Measurements from ENCODE around the gene CENPB.

The CENPB gene

DNA sequence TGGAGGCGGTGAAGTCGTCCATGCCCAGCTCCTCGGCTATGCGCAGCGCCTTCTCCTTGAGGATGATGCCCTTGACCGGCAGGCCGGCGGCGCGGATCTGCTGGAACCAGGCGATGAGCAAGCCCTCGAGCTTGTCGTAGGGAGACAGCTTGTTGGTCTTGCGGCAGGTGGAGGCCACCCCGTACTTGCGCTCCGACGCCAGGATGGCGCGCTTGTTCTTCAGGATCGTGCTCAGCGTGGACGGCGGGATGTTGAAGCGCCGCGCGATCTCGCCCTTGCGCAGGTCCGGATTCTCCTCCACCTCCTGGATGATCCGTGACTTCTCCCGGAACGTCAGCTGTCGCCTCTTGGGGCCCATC is 435 bp downstream of the CENPB start:
- peak; percentile 75 for DNase-seq

DNA sequence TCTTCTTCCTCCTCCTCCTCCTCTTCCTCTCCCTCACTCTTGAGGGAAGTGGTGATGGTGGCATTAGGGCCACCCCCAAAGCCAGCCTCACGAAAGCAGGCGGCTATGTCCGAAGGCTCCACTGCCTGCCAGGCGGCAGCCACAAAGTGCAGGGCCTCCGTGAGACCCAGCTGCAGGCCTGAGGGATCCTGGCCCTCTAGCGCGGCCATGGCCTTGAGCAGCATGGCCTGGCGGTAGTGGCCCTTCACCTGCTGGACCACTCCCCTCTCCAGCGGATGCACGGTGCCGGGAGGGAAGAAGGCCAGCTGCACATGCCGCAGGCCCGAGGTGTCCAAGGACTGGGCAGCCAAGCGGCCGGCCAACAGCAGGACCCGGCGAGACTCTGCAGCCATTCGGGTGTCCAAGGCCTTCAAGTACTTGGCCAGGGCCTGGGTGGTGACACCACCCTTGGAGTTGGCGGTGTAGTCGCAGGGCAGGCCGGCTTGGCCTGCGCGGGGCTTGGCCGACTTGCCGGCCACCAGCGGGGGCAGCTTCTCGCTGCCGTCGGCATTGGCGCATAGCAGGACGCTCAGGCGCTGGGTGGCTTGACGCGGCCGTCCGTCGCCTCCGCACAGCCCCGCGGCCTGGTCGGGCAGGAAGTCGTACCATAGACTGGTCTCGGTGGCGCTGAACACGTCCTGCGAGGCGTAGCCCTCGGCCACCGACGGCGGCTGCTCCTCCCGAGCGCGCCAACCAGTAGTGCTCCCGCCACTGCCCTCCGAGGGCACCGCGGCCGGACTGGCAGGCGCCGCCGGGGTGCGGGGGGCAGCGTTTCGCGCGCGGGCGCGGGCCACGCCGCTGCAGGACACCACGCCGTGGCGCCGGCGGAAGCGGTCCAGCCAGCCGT is 1.1 kb downstream of the CENPB start:
- DNase-seq, result no peak

DNA sequence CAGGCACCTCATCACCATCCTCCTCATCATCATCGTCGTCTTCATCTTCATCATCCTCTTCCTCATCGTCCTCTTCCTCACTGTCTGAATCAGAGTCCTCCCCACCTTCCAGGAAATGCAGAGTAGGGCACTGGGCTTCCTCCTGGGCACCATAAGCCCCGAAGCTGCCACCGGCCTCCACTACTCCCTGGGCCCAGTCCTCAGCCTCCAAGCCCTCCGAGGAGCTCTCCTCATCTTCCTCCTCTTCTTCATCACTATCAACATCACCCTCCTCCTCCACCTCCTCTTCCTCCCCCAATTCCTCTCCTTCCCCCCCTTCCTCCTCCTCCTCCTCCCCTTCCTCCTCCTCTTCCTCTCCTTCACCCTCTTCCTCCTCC is 1.7 kb downstream of the CENPB start:
- DNase-seq, result no peak

DNA sequence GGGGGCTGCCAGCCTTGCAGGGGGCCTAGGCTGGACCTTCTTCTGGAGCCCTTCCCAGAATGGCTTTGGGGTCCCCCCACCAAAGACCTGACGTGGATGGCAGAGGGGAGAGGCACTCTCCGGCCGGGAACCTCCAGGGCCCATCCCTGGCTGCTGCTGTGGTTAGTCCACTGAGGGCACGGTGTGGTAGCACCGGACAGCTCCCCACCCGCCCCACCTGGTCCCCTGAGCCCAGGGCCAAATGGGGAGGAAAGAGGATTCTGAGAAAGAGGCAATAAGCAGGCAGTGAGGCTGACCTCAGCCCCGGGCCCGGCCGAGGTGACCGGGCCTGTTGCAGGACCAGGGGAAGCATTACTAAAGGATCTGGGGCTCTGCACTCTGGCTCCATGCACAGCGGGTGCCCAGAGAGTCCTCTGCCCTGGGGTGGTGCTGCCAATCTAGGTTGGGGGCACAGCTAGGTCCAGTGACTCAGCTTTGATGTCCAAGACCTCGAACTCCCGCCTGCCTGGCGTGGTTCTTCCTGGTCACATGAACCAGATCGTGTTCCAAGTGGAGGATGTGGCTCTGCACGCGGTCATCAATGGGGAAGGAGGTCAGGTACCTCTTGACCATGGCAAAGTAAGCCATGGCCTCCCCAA is 2.2 kb downstream of the CENPB start:
- no peak for DNase-seq

DNA sequence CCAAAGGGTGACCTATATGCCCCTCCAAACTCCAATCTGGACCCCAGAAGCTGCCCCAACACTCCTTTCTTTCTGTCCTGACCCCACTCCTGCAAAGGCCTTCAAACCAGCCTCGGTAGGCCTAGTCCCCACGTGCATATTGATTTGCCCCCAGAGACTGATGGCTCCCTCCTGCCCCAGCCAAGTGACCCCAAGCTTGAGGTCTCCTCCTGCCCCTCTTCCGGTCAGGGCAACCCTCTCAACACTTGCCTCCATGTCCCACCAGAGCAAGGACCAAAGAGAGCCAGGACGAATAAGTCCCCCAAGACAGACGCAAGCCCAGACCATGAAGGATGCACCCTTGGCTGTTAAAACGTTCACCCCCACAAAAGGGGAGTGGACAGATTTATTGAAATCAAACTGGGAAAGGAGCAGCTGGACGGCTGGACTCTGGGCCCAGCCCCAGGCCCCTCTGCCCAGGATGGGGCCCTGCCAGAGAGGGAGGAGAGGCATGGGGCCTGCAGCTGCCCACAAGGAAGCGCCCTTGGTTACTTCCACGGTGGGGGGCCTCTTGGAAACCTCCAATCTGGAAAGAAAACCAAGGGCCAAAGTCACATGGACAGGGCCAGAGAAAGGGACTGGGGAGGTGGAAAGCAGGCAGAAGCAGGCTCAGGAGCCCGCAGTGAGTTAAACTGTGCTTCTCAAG is 2.9 kb downstream of the CENPB start:
- DNase-seq, result no peak

DNA sequence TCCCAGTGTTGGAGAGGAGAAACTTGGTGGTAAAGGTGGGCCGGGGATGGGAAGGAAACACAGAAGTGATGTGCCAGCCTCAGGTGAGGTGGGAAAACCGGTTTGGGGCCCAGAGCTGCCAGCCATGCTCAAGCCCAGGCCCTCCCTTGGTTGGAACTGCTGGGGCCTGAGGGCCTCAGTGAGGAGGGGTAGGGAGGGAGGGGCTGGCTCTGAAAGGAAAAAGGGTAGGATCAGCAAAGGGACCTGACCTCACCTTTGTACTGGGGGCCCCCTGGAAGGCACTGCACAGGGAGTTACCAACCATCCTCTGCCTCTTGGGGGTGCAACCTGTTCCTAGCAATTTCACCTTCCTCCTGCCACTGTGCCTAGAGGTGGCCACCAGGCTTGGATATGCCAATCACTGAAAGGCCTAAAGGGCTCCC is 3.5 kb downstream of the CENPB start:
- no peak for DNase-seq

DNA sequence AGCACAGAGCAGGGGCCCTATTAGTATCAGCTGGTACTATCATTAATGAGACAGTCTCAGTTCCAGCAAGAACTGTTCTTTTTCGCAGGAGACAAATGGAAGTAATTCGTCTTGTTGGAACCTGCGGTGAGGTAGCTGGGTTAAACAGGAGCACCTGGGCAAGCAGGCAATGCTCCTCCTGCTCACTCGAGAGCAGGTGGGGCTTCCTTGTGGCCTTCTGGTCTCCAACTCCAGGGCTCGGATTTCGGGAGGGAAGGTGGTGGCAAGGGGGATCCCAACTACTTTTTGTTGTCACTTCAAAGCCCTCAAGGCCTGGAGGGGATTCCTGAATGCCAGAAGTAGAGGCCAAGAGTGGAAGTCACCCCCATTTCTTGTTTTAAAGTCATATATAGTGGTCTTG is 3.9 kb downstream of the CENPB start:
- no peak for DNase-seq

DNA sequence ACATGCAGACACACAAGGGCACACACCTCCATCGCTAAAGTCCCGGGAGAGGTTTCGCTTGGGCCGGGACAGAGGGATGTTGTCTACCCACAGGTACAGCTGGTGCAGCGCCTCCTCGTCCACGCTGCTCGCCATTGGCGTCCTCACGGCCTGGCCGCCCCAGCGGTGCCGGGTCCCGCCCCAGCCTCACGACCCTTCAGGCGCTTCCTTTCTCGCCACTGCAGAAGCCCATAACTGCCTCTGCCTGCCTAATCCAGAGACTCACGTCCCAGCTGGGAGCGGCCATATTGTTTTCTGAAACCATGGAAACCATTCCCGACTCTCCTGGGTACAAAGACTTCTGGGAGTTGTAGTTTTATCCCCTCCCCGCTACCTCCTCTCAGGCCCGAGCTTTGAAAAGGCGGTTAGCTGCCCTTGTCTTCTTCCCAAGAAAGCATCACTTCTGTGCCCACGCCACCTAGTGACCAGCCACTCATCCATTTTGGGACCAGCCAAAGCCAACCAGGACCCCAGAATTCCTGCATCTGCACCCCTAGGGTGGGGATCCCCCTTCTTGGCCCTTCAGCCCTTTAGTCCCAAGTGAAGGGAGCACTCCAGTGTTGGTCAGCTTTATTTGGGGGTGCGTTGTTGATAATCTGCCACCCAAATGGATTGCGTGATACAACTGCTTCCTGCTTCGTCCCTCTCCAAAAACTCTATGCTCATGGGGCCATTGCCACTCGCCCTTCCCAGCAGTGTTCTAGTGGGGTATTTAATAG is 5.2 kb downstream of the CENPB start, which contains the start of gene SPEF1:
Gene SPEF1, minus strand, starts transcription at position 296 of the 758 bp plus-strand sequence. Its CDS starts 161 bp downstream, at position 135.
- DNase-seq, result no peak

DNA sequence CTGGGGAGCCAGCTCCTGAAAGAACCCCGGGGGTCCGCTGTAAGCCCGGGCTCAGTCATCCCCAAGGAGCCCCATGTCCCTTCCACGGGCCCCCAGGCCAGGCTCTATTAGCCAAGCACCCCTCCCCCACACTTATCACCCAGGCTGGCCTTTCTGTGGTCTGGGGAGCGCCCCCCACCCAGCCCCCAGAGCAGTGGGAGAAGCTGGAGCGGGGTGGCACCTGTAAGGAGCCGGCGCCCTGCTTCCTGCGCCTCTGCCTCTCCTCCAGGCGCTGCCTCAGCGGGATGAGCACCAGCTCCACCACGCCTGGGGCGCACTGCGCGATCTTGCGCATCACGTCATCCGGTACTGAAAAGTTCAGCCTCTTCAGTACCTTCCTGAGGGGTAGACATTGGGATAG is 7.6 kb downstream of the CENPB start:
- DNase-seq, result no peak

DNA sequence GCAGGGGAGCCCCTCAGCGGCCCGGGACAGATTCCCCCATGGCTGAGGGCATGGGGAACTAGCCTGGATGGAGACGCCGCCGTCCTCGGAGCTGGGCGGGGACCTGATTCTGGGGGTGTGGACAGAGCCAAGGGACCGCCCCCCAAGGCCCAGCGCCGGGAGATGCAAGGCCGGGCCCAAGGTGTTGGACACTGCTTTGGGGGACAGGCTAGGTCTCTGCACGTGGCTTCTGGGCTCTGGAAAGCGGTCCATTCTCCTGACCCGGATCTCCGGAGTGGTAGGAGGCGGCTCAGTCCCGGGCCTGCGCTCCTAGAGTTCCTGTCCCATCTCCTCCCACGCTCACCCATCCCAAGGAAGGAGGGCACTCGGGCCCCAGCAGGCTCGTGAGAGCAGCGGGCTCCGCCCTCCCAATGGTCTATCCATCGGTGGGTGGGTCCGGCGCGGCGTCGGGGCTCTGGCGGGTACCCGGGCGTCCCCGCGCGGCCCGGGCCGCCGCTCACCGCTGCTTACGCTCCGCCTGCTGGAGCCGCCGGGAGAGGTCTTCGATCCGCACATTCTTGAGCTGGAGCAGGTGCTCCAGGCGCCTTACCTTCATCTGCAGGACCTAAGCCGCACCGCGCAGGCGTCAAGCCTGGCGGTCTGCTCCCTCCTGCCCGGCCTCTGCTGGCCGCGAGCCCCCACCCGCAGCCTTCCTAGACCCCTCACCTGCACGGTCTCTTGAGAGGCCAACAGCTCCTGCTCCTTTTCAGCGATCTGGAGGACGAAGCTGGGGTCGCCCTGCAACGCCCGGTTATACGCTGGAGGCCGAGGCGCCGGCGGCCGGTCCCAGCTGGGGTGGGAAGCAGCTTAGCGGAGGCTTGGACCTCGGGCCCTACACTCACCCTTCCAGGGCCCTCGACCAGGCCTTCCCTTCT is 8.6 kb downstream of the CENPB start:
- peak; percentile 83 for DNase-seq

DNA sequence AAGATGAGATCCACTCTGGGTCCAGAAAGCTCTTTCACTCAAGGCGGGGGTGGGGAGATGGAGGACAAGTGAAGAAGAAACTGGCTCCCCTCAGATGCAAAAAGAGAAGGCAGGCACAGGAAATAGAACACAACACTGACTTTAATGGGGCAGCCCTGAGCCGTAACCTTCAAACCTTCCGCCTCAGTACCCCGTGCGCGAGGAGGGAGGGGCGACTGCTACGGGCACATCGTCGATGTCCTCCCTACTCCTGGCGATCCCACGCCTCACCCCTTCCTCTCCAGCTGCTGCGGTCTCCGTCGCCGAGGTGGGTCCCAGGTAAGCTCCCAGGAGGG is 9.2 kb downstream of the CENPB start:
- DNase-seq, result no peak

DNA sequence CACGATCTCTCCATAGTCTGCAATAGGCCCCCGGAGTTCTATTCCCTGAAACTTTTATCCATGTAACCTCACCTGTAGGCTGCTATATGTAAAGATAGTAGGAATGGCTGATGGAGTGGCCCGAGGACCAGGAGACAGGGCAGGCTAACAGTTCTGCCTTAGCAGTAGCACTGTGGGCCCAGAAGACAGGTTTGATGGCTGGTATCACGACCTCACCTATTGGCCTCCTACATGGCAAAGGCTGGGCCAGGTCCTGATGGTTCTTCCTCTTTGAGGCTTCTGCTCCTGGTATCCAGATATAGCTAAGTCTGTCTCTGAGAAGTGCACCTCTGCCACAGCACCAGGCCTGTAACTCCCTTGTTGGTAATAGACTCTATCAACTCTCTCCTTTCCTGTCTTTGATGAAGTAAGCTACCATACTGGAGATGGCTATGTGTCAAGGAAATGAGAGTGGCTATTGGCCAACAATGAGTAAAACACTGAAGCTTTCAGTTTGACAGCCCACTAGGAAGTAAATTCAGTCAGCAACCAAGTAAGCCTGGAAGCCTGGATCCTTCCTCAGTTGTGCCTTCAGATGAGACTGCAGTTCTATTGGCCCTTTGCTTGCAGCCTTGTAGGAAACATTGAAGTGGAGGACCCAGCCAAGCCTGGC is 11.0 kb downstream of the CENPB start:
- DNase-seq, result no peak

DNA sequence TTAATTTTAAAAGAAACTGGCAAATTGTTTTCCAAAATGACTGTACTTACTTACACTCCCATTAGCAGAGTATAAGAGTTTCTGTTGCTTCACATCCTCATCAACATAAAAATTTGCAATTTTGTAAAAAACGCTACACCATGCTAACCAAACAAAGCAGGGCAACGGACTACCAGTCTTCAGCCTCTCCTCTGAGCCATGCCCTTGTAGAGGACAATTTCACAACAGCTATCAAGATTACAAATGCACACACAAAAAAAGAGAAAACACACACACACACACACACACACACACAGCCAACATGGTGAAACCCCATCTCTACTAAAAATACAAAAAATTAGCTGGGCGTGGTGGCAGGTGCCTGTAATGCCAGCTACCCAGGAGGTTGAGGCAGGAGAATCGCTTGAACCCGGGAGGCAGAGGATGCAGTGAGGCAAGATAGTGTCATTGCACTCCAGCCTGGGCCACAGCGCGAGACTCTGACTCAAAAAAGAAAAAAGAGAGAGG is 14.9 kb downstream of the CENPB start:
- DNase-seq, result no peak

DNA sequence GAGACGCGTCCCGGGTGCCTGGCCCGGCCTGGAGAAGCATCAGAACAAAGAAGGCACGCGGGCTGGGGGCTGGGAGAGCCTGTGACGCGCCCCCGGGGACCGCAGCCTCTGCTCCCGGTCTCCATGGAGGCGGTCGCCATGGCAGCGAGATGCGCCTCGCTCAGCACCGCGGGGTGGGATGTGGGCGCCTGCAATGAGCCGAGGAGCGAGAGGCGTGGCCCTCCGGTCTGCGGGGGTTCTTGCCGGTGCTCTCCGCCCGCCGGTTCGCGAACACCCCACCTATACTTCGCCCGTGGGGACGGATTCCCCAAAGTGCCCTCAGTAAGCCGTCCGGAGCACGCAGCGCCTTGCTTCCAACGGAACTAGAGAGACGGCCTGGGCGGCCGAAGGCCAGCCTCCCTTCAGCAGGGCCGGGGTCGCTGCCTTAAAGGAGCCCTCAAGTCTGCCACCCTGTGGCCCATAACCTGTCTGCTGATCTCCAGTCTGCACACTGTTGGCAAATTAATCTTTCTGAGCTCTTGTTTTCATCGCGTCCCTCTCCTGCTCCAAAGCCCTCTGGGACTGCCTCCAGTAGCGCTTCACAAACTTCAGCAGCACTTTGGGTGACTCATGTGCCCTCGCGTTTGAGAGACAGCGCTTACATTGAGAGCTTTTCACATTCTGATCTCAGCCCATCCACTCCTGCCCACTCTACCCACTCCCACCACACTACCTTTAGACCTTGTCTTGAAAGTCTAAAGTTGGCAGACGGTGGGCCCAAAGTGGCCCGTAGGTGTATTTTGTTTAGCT is 18.0 kb downstream of the CENPB start:
- peak; percentile 89 for DNase-seq

DNA sequence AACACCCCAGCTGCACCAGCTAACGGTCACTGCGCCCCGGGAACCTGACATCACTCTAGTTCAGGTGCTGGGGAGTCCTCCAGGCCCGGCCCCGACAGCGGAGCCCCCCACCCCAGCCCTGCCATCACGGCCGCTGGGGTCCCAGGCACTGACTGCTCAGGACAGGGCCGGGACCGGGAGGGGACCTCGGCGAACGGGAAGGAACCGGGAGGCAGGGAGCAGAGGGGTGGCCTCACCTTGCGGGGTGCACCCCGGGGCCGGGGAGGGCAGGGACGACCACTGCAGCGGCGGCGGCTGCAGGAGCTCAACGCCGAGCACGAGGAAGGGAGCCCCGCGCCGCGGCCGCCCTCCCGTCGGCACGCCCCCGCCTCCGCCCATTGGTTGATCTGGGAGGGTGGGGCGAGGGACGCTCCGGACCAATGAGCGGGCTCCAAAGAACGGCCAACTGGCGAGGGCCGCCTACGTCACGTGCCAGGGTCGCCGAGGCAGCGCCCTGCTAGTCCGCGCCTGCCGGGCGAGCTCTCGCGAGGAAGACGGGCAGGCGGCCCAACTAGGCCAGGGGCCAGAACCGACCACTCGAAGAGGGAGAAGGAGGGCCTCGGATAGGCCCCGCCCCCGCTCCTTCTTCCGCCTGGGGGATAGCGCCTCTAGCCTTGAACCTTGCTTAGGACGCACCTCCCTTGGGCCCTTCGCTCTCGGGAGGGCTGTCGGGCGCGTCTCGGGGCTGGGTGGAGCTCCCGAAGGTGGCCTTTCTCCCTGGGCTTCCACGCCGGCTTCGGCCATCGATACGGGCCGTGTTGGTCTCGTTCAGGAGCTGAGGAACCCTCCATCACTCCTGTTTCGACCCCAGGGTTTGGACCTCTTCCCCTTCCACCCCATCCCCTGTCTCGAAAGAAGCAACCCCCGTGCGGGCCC is 18.9 kb downstream of the CENPB start, which contains the start of gene ADISSP:
Gene ADISSP, minus strand, starts transcription at position 327 of the 915 bp plus-strand sequence. CDS start 7,653 bp downstream, outside the sequence.
- DNase-seq, result peak; percentile 98

DNA sequence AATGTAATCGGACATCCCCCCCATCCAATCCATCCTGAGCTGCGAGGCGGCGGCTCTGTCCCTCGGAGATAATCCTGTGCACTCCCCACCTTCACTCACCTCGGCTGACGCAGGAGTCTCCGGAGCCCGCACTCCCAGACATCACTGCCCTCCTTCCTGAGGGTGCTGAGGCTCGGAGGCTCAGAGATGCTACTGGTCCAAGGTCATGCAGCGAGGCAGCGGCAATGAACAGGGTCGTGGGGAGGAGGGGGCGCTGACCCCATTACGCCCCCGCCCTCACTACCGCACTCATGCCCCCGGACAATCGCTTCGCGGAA is 19.5 kb downstream of the CENPB start:
- no peak for DNase-seq

DNA sequence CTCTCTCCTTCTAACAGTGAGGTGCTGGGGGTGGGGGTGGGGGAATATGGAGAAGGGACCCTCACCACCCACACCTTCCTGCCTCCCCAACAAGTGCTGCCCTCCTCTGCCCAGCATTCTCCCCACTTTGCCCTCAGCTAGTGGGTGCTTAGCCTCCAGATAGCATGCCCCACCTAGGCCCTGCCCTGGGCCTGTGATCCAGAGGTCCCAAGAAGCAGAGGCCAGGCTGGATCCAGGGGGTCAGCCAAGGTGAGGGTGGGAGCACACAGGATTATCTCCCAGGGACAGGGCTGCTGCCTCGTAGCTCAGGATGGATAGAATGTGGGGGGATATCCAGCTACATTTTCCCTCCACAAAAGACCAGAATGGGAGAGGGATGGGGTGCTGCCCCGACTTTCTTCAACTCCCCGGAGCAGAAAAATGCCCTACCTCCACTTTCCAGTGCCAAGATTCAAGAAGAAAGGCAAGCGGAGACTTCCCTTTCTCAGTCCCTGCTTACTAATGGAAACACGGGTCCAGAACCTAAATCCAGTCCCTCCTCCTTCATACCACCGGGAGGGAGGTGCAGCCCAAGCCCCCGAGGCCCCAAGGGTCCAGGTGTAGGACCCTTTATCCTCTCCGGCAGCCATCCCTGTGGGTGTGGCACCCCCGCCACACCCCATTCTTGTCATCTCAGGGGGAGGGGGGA is 20.0 kb downstream of the CENPB start:
- DNase-seq, result no peak

DNA sequence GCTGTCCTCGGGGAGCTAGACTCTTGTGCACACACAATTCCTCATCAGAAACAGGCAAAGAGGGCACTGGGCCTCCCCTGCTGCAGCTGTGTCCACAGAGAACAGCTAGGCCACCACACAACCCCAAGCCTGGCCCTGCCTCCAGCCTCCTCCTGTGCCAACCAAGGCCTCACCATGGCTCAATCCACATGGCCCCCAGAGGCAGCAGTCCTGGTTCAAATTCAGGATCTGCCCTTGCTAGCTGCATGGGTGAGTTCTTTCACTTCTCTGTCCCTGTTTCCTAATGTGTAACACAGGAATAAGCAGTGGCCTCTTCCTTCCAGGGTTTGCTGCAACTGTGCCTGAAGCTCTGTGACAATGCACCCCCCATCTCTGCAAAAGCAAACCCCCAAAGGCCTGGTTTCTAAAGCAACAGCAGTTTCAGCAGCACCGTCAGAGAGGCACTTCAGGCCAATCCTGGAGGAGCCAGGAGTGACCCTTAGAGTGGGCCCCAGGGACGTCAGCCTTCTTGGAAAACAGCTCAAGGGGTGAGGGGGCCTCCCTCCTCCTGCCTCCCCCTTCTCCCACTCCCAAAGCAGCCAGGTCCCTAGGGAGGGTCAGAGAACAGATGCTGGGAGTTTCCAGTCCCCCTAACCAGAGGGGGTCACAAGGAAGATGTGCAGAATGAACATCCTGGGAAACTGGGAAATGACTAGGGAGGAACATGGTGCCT is 21.2 kb downstream of the CENPB start:
- DNase-seq, result no peak

Measured in activated CD8-positive, alpha-beta memory T cell treated with anti-CD3 and anti-CD28 coated beads, Interleukin-2, amount 50 U/mL, for 48 hours (primary cell).